PC-3 (cell line): ENCODE data around the gene ST6GAL1.

Source experiments
- EZH2 ChIP-seq: fragments of 300-600 bp; sonication (generic); IDR thresholded peaks from one replicate; pipeline ENCODE4 v1.6.1; 2017; ENCODE audit warnings: antibody characterized with exemption, mild to moderate bottlenecking, low read length; ENCODE audit not compliant: unreplicated experiment
- EZH2phosphoT487 ChIP-seq: fragments of 300-600 bp; sonication (generic); IDR thresholded peaks from 2 replicates; pipeline ENCODE4 v1.6.1; 2018; ENCODE audit warnings: mild to moderate bottlenecking, antibody characterized with exemption, low read length, borderline replicate concordance
- TF ChIP-seq, protein P1 (sequence below): fragments of 300-600 bp; sonication (generic); conservative IDR thresholded peaks from 2 replicates; pipeline ENCODE4 v1.5.1; 2017; ENCODE audit warnings: antibody characterized with exemption, low read depth, mild to moderate bottlenecking, low read length

DNA sequence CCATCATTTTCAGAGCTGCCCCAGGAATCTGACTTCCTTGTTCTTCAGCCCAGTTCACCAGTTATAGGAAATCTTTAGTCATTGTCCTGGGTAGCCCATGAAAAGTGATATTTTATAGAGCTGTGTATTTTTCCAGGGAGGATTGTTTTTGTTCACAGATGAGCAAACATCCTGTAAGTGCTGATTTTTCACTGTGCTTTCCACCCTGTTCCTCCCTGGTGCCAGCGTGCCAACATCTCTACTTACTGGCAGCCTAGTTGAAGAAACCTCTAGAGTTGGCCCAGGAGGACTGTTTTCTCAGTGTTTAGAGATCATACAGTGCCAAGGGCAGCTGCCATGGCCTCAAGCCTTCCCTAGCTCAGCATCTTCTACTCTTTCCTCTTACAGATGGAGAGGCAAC lies 41.3 kb downstream of the ST6GAL1 start:
- TF ChIP-seq, protein P1, sequence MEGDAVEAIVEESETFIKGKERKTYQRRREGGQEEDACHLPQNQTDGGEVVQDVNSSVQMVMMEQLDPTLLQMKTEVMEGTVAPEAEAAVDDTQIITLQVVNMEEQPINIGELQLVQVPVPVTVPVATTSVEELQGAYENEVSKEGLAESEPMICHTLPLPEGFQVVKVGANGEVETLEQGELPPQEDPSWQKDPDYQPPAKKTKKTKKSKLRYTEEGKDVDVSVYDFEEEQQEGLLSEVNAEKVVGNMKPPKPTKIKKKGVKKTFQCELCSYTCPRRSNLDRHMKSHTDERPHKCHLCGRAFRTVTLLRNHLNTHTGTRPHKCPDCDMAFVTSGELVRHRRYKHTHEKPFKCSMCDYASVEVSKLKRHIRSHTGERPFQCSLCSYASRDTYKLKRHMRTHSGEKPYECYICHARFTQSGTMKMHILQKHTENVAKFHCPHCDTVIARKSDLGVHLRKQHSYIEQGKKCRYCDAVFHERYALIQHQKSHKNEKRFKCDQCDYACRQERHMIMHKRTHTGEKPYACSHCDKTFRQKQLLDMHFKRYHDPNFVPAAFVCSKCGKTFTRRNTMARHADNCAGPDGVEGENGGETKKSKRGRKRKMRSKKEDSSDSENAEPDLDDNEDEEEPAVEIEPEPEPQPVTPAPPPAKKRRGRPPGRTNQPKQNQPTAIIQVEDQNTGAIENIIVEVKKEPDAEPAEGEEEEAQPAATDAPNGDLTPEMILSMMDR = no peak
- TF ChIP-seq EZH2 = no peak
- no peak for TF ChIP-seq EZH2phosphoT487
